ENCODE results near the gene CROCC2.
A peak's percentile ranks its signal among the peaks of the same experiment; 100 is the strongest.

CROCC2 gene

DNA sequence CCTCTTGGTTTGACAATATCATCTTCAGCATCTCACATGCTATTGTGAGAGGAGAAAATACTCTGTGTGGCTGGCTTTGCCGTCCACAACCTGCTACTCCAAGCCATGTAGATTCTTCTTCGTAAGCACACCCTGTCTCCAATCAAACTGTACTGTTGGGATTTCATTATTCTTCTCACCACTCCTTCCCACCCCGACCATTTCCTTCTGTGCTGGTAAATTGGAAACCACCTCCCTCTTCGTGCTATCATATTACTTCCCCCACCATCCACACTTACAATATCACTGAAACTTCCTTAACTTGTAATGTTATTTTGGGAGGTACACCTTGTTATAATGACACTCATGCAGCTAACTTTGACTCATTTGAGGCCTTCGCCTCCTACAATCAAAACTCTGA, 40.7 kb upstream of the CROCC2 start:
- H3K4me3 ChIP-seq (replicated peaks; ENCODE audit: low read depth, low read length) = no peak overlapping the region

GRCh38 chr2:240868286-240869108, 37.6 kb upstream of the CROCC2 start, which contains the start of gene AGXT:
TSS of gene AGXT (plus strand) at chr2:240868824. CDS start at chr2:240868866, 42 bp downstream.
- no peak within 1 kb of the TSS for H3K4me3 ChIP-seq (replicated peaks; ENCODE audit: low read depth, low read length)
- TF ChIP-seq CTCF (IDR thresholded peaks at IDR 0.05; ENCODE audit: low read depth, low read length, missing control alignments) = no peak
- peak; percentile 7 for DNase-seq (ENCODE audit: extremely low read depth, low read depth)

More for the DNA sequence above, 40.7 kb upstream of the CROCC2 start:
- no peak for DNase-seq (ENCODE audit: extremely low read depth, low read depth)
- TF ChIP-seq CTCF (IDR thresholded peaks at IDR 0.05; ENCODE audit: low read depth, low read length, missing control alignments) = no peak

DNA sequence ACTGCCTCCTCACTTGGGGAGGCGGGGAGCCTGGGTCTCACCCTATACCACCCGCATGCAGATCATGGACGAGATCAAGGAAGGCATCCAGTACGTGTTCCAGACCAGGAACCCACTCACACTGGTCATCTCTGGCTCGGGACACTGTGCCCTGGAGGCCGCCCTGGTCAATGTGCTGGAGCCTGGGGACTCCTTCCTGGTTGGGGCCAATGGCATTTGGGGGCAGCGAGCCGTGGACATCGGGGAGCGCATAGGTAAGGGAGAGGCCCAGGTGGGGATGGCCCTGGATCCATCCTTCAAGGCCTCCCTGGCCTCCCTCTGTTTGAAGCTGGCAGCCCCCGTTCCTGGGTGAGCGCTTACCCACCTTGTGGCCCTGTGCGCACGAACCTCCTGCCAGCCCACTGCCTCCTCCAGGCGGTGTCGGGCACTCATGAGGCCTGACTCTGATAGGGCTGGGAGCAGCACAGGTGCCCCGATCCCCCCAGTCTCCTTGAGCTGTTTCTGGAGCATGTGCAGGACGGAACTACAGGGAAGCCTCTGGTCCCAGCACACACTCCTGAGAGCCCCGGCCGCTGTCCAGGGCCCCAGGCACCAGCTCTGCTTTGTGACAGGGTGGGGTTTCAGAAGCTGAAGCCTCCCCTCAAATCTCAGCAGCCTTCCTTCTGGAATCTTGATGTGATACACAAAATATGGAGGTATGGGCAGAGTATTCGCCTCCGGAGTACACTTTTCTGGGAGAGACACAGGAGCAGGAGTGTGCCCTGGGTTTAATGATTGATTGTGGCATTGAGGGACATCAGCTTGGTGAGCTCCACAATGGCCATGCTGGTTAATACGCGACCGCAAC, 36.8 kb upstream of the CROCC2 start:
- no peak for TF ChIP-seq CTCF (IDR thresholded peaks at IDR 0.05; ENCODE audit: low read depth, low read length, missing control alignments)
- no peak for DNase-seq (ENCODE audit: extremely low read depth, low read depth)

GRCh38 chr2:240869956-240870875, 35.9 kb upstream of the CROCC2 start:
- no peak for TF ChIP-seq CTCF (IDR thresholded peaks at IDR 0.05; ENCODE audit: low read depth, low read length, missing control alignments)
- DNase-seq (ENCODE audit: extremely low read depth, low read depth) = no peak
- H3K4me3 ChIP-seq (replicated peaks; ENCODE audit: low read depth, low read length) = no peak overlapping the region

More for the DNA sequence above, 36.8 kb upstream of the CROCC2 start:
- H3K4me3 ChIP-seq (replicated peaks; ENCODE audit: low read depth, low read length) = no peak overlapping the region

DNA sequence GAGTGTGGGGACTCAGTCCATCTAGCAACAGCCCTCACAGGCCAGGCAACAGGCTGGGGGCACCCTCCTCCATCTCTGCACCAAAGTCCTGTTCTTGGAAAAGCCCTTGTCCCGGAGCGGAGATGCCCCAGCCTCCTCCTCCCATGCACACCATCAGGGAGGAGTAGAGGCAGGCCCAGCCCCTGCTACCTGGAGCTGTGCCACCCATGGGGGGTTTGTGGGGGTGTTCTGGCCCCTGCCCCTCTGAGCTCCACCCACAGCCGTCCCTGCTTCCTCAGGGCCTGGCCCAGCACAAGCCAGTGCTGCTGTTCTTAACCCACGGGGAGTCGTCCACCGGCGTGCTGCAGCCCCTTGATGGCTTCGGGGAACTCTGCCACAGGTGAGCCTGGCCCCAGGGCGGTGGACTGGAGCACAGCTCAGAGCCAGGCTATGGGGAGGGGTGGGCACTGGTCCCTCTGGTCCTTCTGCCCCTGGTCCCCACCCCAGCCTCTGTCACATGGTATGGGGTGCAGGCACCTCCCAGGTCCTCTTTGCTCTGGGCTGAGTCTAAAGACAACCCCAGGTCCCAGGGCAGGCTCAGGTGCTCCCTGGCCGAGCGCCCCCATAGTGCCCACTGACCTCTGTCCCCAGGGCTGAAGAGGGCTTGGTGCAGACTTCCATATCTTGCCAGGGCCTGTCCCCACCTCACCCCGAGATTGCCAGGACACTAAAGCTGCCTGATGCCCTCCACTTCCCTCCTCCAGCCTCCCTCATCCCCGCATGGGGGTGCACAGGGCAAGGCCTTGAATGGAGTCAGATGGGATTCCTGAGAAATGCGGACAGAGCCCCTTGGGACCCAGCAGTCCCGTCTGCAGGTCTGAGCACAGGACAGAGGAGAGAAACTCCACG, 34.8 kb upstream of the CROCC2 start:
- TF ChIP-seq CTCF (IDR thresholded peaks at IDR 0.05; ENCODE audit: low read depth, low read length, missing control alignments) = no peak
- DNase-seq (ENCODE audit: extremely low read depth, low read depth) = no peak
- H3K4me3 ChIP-seq (replicated peaks; ENCODE audit: low read depth, low read length) = no peak overlapping the region
